Choroid plexus epithelial cell (primary cell): Measurements from ENCODE around the gene STARD3NL.
"Not testable (repeated sequence)": the region's sequence is repeated elsewhere in the genome, so short reads cannot be mapped to it uniquely, and the experiment has no call there.

ENCODE experiments used
- DNase-seq: peaks from one replicate; pipeline ENCODE4 v3.0.0-alpha.2; 2010; ENCODE audit warnings: low read depth
- H3K4me3 ChIP-seq: 2 replicates; pipeline ENCODE4 v1.5.1; 2011; ENCODE audit warnings: low read depth, mild to moderate bottlenecking, control low read depth, low read length, moderate library complexity
- TF ChIP-seq, protein P1 (sequence below): conservative IDR thresholded peaks from 2 replicates; pipeline ENCODE4 v1.5.1; 2011; ENCODE audit warnings: low read depth, mild to moderate bottlenecking, control low read depth, inconsistent platforms, low read length, moderate library complexity

Gene STARD3NL

DNA sequence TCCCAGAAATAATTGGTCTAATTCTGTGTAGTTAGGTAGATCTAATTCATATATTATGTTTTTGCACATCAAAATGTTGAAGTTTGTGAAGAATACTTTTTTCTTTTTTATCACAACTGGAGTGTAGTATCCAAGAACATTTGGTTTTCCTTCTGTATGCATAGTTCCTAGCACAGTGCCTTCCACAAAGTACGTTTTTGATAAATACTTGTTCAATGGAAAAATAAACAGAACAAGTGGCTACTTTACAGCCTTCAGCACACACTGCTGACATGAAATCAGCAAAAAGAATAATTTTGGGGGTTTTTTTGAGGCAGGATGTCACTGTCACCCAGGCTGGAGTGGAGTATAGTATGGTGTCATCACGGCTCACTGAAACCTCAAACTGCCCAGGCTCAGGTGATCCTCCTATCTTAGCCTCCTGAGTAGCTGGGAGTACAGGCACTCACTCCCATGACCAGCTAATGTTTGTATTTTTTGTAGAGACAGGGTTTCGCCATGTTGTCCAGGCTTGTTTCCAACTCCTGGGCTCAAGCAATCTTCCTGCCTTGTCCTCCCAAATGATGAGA lies 67.4 kb downstream of the STARD3NL start:
- DNase-seq: no peak
- TF ChIP-seq, protein P1, sequence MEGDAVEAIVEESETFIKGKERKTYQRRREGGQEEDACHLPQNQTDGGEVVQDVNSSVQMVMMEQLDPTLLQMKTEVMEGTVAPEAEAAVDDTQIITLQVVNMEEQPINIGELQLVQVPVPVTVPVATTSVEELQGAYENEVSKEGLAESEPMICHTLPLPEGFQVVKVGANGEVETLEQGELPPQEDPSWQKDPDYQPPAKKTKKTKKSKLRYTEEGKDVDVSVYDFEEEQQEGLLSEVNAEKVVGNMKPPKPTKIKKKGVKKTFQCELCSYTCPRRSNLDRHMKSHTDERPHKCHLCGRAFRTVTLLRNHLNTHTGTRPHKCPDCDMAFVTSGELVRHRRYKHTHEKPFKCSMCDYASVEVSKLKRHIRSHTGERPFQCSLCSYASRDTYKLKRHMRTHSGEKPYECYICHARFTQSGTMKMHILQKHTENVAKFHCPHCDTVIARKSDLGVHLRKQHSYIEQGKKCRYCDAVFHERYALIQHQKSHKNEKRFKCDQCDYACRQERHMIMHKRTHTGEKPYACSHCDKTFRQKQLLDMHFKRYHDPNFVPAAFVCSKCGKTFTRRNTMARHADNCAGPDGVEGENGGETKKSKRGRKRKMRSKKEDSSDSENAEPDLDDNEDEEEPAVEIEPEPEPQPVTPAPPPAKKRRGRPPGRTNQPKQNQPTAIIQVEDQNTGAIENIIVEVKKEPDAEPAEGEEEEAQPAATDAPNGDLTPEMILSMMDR: no peak
- no peak overlapping the region for H3K4me3 ChIP-seq

DNA sequence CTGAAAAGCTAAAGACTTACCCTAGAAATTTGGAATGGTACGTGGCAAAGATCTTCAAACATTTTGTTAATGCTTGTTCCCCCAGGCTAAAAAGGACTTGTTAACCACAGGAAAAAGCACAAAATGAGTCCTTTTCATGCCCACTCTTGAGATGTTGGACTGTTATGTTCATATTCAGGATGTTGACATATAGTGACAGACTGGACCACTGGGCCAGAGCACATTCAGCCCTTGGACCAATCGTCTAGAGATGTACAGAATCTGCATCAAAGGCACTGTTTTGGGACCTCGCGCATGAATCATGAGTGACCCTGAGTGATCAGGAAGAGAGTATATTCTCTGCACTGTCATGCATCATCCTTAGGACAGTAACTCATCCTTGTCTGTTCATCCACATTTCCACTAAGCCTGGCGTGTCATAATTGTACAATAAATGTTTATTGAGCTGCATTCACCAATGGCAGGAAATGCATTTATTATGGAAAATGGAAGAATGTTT lies 70.1 kb downstream of the STARD3NL start:
- H3K4me3 ChIP-seq: no peak overlapping the region
- TF ChIP-seq, protein P1: no peak
- DNase-seq: no peak

DNA sequence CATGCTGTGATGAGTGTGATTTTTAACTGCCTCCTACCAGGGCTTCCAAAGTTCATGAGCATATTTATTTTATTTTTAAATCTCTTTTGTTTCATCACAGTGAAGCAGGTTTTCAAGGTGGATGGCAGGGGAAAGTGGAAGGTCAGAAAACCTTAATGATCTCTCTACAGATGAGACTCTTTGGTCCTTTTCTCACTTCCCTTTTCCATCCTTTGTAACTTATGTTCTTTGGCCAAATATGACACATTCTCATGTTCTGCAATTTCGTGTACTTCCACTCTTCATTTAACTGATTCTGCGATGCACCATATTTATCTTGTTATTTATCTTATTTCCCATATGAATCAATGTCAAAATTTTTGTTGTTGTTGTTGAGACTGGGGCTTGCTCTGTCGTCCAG lies 71.8 kb downstream of the STARD3NL start:
- DNase-seq, H3K4me3 ChIP-seq: not testable (repeated sequence)

DNA sequence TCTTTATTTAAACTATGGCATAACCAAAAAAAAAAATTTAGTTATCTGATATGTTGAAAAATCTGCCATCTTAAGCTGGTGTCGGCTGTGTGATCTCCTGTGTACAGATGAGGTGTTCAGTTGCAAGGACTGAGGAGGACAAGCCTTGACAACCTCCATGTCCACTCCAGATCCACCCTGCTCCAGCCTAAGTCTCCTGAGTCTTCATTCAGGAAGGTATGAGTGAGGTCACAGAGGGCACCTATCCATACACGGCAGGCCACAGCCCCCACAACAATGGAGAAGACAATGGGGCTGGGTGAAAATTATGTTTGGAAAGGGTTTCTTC lies 79.3 kb downstream of the STARD3NL start:
- H3K4me3 ChIP-seq: no peak overlapping the region
- DNase-seq: no peak
- TF ChIP-seq, protein P1: no peak

DNA sequence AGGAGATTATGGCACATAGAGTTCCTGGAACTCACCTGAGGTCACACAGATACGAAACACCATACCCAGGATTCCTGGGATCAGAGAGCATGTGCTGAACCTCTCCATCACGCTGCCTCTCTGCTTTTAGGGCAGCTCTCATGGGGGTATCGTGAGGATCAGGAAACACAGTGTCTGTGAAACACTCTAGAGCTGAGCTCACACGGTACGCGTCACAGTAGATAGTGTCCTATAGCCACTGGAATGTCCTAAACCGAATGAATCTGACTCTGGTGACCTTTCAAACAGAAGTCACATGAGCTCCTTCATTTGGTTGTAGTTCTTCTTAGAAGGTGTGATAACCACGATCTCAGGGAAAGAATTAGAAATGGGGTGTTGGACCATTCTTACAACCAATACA lies 81.1 kb downstream of the STARD3NL start:
- not testable (repeated sequence) for DNase-seq

DNA sequence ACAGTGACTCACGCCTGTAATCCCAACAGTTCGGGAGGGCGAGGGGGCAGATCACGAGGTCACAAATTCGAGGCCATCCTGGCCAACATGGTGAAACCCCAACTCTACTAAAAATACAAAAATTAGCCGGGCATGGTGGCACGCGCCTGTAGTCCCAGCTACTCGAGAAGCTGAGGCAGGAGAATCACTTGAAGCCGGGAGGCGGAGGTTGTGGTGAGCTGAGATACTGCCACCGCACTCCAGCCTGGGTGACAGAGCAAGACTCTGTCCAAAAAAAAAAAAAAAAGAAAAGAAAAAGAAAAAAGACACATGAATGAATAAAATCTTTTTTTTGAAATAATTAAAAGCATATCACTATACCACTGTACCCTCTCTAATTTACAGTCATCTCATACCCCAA lies 83.6 kb downstream of the STARD3NL start:
- not testable (repeated sequence) for H3K4me3 ChIP-seq

More for the DNA sequence above, 81.1 kb downstream of the STARD3NL start:
- not testable (repeated sequence) for H3K4me3 ChIP-seq

DNA sequence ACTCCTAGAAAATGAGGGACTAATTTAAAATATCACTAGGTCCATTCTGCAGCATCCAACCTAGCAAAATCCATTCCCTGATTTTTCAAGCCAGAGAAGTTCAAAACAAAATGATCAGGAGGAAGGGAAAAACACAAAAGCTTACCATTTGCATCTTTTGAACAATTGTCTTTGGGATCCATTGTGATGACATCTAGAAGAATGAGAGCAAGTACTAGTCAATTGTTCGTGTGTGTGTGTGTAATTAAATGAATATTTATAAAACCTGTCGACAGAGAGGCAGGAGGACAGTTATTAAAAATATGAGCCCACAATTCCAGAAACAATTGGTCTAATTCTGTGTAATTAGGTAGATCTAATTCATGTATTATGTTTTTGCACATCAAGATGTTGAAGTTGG lies 84.0 kb downstream of the STARD3NL start:
- H3K4me3 ChIP-seq, DNase-seq: not testable (repeated sequence)

More for the DNA sequence above, 83.6 kb downstream of the STARD3NL start:
- DNase-seq: not testable (repeated sequence)

DNA sequence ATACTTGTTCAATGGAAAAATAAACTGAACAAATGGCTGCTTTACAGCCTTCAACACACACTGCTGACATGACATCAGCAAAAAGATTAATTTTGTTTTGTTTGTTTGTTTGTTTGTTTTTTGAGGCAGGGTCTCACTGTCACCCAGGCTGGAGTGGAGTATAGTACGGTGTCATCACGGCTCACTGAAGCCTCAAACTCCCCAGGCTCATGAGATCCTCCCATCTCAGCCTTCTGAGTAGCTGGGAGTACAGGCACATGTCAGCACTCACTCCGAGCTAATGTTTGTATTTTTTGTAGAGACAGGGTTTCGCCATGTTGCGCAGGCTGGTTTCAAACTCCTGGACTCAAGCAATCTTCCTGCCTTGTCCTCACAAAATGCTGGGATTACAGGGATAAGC lies 84.5 kb downstream of the STARD3NL start:
- TF ChIP-seq, protein P1: no peak
- no peak for DNase-seq
- H3K4me3 ChIP-seq: no peak overlapping the region

DNA sequence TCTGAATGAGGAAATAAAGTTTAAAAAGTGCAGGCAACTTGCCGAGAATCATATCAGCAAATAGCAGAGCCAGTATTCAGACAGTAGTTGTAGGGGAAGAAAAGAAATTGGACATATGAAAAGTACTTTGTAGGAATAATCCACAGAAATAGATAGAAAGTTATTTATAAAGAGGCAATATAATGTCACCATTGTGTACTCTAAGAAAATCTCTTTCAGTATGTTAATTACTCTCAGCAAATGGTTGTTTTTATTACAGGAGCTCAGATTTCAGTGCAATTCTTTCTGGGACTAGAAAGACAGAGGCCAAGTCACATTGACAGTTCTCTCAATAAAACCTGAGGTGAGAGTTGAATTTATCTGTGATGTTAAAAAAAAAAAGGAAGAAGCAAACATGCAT lies 85.2 kb downstream of the STARD3NL start:
- not testable (repeated sequence) for H3K4me3 ChIP-seq, DNase-seq

DNA sequence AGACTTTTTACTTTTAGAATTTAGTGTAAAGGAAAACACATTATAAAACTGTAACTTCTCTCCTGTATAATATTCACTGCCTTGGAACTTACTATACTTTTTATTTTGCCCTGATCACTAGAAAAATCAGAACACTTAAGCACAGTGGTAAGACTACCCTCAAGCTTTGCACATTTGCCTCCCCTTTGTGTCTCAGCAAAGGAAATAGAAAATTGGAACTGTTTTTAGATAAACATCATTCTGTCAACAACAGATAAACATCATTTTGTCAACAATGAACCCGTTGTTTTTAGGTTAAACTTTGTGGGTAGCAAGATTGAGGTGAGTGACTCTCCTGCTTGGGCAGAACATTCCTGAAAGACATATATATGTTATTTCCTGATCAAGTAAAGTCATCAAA lies 86.6 kb downstream of the STARD3NL start:
- not testable (repeated sequence) for H3K4me3 ChIP-seq, DNase-seq

DNA sequence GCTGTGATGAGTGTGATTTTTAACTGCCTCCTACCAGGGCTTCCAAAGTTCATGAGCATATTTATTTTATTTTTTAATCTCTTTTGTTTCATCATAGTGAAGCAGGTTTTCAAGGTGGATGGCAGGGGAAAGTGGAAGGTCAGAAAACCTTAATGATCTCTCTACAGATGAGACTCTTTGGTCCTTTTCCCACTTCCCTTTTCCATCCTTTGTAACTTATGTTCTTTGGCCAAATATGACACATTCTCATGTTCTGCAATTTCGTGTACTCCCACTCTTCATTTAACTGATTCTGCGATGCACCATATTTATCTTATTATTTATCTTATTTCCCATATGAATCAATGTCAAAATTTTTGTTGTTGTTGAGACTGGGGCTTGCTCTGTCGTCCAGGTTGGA lies 87.9 kb downstream of the STARD3NL start:
- not testable (repeated sequence) for H3K4me3 ChIP-seq, DNase-seq

DNA sequence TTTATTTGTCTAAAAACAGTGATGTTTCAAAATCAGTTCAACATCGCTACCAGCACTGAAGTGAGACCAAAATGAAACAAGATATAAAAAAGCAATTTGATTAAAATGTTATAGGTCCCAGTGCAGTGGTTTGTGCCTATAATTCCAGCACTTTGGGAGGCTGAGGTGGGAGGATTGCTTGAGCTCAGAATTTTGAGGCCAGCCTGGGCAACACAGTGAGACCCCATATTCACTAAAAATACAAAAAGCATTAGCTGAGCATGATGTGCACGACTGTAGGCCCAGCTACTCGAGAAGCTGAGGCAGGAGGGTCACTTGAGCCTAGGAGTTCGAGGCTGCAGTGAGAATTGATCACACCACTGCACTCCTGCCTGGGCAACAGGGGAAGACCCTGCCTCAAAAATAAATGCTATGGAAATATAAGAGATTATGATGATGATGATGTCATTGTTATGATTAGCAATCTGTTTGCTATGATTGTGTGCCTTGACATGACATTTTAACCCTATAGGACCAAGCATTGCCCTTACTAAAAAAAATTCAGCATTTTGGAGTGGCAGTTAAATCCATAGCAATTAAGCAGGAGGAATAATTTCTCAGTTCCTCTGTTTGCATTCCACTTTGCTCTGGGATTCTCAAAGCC lies 91.8 kb downstream of the STARD3NL start:
- not testable (repeated sequence) for DNase-seq, H3K4me3 ChIP-seq

DNA sequence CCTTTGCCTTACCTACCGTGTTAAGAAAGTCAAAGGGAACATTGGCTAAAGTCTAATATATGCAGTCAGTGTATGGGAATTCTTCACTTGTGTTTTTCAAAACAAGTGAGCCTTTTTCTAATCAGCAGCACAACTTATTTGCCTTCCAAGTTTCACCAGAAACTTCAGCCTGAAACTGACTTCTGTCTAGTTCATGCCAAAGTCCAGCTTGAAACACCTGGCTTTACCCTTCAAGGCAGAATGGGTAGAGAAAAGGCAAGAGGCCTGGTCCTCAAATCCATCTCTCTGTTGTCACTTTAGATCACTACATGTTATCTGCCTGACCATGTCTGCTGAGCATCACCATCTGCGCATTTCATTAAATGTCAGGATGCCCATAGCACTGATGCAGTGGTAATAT lies 92.4 kb downstream of the STARD3NL start:
- not testable (repeated sequence) for DNase-seq, H3K4me3 ChIP-seq
